Ishikawa (cell line): ENCODE measurements around the gene CFAP73.

Experiments used
- CREB1 ChIP-seq: IDR thresholded peaks from 2 replicates; pipeline ENCODE4 v1.6.1; 2012; ENCODE audit warnings: low read depth
- FOXM1 ChIP-seq: IDR thresholded peaks from 2 replicates; pipeline ENCODE4 v1.6.1; 2012; ENCODE audit warnings: low read depth, borderline replicate concordance
- TF ChIP-seq, protein P1 (sequence below): IDR thresholded peaks from 2 replicates; pipeline ENCODE4 v1.6.1; 2012; ENCODE audit warnings: low read depth, mild to moderate bottlenecking

DNA sequence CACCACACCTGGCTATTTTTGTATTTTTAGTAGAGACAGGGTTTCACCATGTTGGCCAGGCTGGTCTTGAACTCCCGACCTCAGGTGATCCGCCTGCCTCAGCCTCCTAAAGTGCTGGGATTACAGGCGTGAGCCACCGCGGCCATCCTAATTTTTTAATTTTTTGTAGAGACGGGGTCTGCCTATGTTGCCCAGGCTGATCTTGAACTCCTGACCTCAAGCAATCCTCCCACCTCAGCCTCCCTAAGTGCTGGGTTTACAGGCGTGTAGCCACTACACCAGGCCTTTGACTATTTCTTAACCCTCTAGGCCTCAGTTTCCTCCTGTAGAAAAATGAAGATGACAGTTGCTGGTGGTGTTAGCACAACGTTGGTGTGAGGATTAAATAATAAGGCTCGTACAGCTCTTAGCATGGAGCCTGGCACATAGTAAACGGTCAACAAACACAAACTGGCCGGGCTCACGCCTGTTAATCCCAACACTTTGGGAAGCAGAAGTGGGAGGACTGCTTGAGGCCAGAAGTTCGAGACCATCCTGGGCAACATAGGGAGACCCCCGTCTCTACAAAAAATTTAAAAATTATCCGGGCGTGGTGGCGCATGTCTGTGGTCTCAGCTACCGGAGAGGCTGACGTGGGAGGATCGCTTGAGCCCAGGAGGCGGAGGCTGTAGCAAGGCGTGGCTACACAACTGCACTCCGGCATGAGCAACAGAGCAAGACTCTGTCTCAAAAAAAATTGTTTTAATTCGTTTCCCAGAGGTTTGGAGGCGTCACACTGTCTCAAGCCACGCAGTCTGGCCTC lies 34.8 kb downstream of the CFAP73 start:
- TF ChIP-seq, protein P1, sequence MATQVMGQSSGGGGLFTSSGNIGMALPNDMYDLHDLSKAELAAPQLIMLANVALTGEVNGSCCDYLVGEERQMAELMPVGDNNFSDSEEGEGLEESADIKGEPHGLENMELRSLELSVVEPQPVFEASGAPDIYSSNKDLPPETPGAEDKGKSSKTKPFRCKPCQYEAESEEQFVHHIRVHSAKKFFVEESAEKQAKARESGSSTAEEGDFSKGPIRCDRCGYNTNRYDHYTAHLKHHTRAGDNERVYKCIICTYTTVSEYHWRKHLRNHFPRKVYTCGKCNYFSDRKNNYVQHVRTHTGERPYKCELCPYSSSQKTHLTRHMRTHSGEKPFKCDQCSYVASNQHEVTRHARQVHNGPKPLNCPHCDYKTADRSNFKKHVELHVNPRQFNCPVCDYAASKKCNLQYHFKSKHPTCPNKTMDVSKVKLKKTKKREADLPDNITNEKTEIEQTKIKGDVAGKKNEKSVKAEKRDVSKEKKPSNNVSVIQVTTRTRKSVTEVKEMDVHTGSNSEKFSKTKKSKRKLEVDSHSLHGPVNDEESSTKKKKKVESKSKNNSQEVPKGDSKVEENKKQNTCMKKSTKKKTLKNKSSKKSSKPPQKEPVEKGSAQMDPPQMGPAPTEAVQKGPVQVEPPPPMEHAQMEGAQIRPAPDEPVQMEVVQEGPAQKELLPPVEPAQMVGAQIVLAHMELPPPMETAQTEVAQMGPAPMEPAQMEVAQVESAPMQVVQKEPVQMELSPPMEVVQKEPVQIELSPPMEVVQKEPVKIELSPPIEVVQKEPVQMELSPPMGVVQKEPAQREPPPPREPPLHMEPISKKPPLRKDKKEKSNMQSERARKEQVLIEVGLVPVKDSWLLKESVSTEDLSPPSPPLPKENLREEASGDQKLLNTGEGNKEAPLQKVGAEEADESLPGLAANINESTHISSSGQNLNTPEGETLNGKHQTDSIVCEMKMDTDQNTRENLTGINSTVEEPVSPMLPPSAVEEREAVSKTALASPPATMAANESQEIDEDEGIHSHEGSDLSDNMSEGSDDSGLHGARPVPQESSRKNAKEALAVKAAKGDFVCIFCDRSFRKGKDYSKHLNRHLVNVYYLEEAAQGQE, result no peak
- no peak for TF ChIP-seq CREB1
- TF ChIP-seq FOXM1, result no peak
